Stimulated activated memory B cell treated with anti-CD40 and anti-IgM and Interleukin-4, amounts not matched to agents 10 μg/mL and 1 μg/mL and 100 μg/mL, for 72 hours (primary cell): Measurements from ENCODE around the gene ZSWIM8.
A peak's percentile ranks its signal among the peaks of the same experiment; 100 is the strongest.

Experiments
- ATAC-seq: fragments of 150-1000 bp; cut with Tn5 transposase; 2 replicates; pipeline ENCODE4 v1.10.0; 2021
- H3K27ac Mint-ChIP-seq: one replicate; pipeline ENCODE4 v1.8.0; 2022; ENCODE audit warnings: mild to moderate bottlenecking, mixed read lengths
- H3K27me3 Mint-ChIP-seq: one replicate; pipeline ENCODE4 v1.8.0; 2022; ENCODE audit warnings: mixed read lengths
- H3K36me3 Mint-ChIP-seq: one replicate; pipeline ENCODE4 v1.8.0; 2022; ENCODE audit warnings: mixed read lengths
- H3K4me1 Mint-ChIP-seq: one replicate; pipeline ENCODE4 v1.8.0; 2022; ENCODE audit warnings: mixed read lengths
- H3K4me3 Mint-ChIP-seq: one replicate; pipeline ENCODE4 v1.8.0; 2022; ENCODE audit warnings: mild to moderate bottlenecking, moderate library complexity, mixed read lengths
- H3K9me3 Mint-ChIP-seq: one replicate; pipeline ENCODE4 v1.8.0; 2022; ENCODE audit warnings: mixed read lengths

ZSWIM8 gene

GRCh38 chr10:73799899-73800559 lies 14.6 kb downstream of the ZSWIM8 start:
- Mint-ChIP-seq H3K4me1 (peaks cover 18% of the 10 kb centered on the region), H3K27me3 (no peaks in the 10 kb centered on the region), H3K4me3 (no peak overlapping the region), H3K36me3 (peaks cover 61% of the 10 kb centered on the region), H3K27ac (no peak overlapping the region), H3K9me3 (no peaks in the 10 kb centered on the region)
- ATAC-seq = no peak

DNA sequence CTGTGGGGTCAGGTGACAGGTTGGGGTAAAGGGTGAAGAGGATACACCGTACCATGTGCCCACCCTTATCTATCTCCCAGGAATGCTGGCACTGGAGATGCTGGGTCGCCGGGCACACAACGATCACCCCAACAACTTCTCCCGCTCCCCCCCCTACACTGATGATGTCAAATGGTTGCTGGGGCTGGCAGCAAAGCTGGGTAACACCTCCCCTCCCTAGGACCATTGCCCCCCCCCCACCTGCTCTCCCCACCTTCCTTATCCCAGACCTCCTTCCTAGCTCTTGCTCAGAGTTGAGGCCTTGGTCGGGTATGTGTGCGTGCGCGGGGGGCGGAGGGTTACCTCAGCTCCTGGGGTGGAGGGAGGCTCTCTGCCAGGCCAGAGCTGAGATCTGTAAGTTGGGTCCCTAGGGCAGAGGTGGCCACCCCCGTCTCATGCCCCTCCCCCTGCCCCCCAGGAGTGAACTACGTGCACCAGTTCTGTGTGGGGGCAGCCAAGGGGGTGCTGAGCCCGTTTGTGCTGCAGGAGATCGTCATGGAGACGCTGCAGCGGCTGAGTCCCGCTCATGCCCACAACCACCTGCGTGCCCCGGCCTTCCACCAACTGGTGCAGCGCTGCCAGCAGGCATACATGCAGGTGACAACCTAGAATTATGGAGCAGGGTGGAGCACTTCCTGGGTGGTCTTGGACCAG lies 15.3 kb downstream of the ZSWIM8 start:
- ATAC-seq = no peak
- Mint-ChIP-seq H3K9me3 (no peaks in the 10 kb centered on the region), H3K36me3 (peaks cover 57% of the 10 kb centered on the region), H3K4me3 (no peak overlapping the region), H3K27ac (no peak overlapping the region), H3K4me1 (peaks cover 20% of the 10 kb centered on the region), H3K27me3 (no peaks in the 10 kb centered on the region)

DNA sequence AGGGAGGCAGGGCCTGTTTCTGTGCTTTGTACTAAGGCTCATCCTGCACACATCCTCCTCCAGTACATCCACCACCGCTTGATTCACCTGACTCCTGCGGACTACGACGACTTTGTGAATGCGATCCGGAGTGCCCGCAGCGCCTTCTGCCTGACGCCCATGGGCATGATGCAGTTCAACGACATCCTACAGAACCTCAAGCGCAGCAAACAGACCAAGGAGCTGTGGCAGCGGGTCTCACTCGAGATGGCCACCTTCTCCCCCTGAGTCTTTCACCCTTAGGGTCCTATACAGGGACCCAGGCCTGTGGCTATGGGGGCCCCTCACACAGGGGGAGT lies 15.8 kb downstream of the ZSWIM8 start:
- H3K4me1 Mint-ChIP-seq = peaks cover 25% of the 10 kb centered on the region
- H3K27me3 Mint-ChIP-seq = no peaks in the 10 kb centered on the region
- no peak overlapping the region for H3K4me3 Mint-ChIP-seq
- no peaks in the 10 kb centered on the region for H3K9me3 Mint-ChIP-seq
- no peak overlapping the region for H3K27ac Mint-ChIP-seq
- peaks cover 57% of the 10 kb centered on the region for H3K36me3 Mint-ChIP-seq
- no peak for ATAC-seq

GRCh38 chr10:73802276-73802991 lies 17.0 kb downstream of the ZSWIM8 start:
- H3K27ac Mint-ChIP-seq = peak overlapping the region; percentile 80
- no peak for ATAC-seq
- no peaks in the 10 kb centered on the region for H3K9me3 Mint-ChIP-seq
- peaks cover 59% of the 10 kb centered on the region for H3K36me3 Mint-ChIP-seq
- H3K4me1 Mint-ChIP-seq = peaks cover 37% of the 10 kb centered on the region
- H3K4me3 Mint-ChIP-seq = no peak overlapping the region
- no peaks in the 10 kb centered on the region for H3K27me3 Mint-ChIP-seq

- ATAC-seq = peak; percentile 87
- Mint-ChIP-seq H3K4me1 (peaks cover 51% of the 10 kb centered on the region), H3K4me3 (peak overlapping the region; percentile 21), H3K27me3 (no peaks in the 10 kb centered on the region), H3K27ac (peak overlapping the region; percentile 80), H3K9me3 (no peaks in the 10 kb centered on the region), H3K36me3 (peaks cover 54% of the 10 kb centered on the region)
These were observed 18.4 kb downstream of the ZSWIM8 start for GRCh38 chr10:73803680-73804286.

DNA sequence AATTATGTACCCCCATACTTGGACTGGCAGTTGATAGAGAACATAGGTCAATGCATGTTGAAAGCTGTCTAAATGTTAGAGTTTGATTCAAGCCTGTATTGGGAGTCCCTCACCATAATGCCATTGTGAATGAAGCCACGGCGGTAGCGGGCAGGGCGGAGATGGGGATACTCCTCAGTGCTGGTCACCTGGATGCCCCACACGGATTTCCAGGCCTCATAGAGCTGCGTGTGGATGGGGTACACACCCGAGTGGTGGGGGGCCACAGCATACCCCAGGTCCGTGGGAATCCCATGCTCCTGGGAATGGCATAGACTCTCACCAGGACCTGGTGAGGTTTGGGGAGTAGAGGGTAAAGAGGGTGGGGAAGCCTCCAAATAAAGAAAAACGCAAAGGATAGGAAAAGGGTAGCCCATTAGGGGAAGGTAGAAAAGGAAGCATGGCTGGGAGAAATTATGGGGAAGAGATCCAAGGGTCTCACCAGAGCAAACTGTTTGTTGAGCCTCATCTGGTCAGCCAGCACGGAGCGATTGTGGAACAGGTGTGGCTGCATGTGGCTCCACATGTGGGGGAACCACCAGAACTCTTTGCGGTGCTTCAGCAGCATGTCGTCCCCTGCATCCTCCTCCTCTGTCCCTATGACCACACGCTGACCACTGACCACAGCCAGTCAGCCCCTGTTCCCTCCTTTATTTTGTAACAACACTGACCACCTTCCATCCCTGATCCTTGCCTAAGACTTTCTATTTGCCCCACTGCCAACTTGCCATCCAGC lies 21.0 kb downstream of the ZSWIM8 start:
- Mint-ChIP-seq H3K9me3 (no peaks in the 10 kb centered on the region), H3K4me1 (peaks cover 70% of the 10 kb centered on the region), H3K27ac (peak overlapping the region; percentile 19), H3K27me3 (no peaks in the 10 kb centered on the region), H3K36me3 (peaks cover 47% of the 10 kb centered on the region), H3K4me3 (no peak overlapping the region)
- no peak for ATAC-seq

DNA sequence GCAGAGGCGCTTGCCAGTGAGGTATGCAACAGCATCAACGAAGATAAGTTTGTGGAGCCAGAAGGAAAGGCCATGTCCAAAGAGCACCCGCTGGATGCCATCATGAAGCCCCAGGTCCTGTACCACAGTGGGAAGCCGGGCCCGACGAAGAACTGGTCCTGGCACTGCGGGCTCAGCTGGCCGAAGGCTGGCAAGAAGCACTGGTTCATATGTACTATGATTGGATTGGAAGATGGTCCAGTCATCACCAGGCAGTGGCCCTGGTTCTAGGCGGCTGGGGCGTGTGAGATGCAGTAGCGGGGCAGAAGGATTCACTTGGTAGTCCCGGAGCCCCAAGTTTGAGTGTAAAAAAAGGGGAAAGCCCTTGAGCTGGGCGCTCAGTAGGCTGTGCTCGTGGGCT lies 22.1 kb downstream of the ZSWIM8 start:
- Mint-ChIP-seq H3K4me3 (no peak overlapping the region), H3K27me3 (no peaks in the 10 kb centered on the region), H3K36me3 (peaks cover 43% of the 10 kb centered on the region), H3K4me1 (peaks cover 70% of the 10 kb centered on the region), H3K27ac (peak overlapping the region; percentile 19), H3K9me3 (no peaks in the 10 kb centered on the region)
- ATAC-seq = no peak

- Mint-ChIP-seq H3K4me1 (peaks cover 65% of the 10 kb centered on the region), H3K27ac (no peak overlapping the region), H3K36me3 (peaks cover 42% of the 10 kb centered on the region), H3K4me3 (no peak overlapping the region), H3K9me3 (no peaks in the 10 kb centered on the region), H3K27me3 (no peaks in the 10 kb centered on the region)
- no peak for ATAC-seq
These were observed 22.8 kb downstream of the ZSWIM8 start for GRCh38 chr10:73808021-73808815.

DNA sequence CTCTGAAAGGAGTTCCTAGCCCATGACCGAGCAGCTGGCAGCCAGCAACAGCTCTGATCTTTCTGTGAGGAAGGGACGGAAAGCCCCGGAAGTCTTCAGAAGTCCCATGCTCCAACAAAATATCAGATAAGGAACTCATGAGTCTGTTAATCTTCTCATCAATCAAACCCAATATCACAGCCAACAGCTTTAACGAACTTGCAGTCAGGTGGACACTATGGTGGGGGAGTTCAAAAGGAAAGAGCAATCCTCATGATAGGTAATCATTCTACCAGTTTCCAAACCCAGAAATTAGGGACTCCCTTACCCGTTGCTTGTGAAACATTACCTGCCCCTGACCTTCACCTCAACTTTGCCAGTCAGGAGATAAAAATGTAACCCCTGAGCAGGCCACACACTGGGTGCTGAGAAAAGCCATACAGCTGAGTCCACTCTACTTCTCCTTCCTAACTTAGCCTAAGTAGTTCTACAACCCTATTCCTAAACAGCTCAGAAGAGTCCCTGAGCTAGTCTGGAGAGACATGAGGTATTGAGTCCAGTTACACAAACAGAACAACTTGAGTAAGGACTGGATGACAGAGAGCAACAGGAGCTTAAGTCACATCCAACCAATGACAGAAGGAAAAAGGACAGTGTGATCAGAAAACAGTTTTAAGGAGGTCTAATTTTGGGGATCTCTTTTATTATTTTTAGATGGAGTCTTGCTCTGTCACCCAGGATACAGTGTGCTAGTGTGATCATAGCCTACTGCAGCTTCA lies 23.8 kb downstream of the ZSWIM8 start:
- no peak overlapping the region for H3K27ac Mint-ChIP-seq
- H3K36me3 Mint-ChIP-seq = peaks cover 39% of the 10 kb centered on the region
- no peaks in the 10 kb centered on the region for H3K27me3 Mint-ChIP-seq
- H3K4me1 Mint-ChIP-seq = peaks cover 54% of the 10 kb centered on the region
- no peak for ATAC-seq
- no peak overlapping the region for H3K4me3 Mint-ChIP-seq
- no peaks in the 10 kb centered on the region for H3K9me3 Mint-ChIP-seq

- Mint-ChIP-seq H3K36me3 (peaks cover 45% of the 10 kb centered on the region), H3K27me3 (no peaks in the 10 kb centered on the region), H3K4me3 (peak overlapping the region; percentile 89), H3K4me1 (peaks cover 52% of the 10 kb centered on the region), H3K27ac (peak overlapping the region; percentile 79), H3K9me3 (no peaks in the 10 kb centered on the region)
- no peak for ATAC-seq
These were observed 24.9 kb downstream of the ZSWIM8 start for GRCh38 chr10:73810358-73810734.

DNA sequence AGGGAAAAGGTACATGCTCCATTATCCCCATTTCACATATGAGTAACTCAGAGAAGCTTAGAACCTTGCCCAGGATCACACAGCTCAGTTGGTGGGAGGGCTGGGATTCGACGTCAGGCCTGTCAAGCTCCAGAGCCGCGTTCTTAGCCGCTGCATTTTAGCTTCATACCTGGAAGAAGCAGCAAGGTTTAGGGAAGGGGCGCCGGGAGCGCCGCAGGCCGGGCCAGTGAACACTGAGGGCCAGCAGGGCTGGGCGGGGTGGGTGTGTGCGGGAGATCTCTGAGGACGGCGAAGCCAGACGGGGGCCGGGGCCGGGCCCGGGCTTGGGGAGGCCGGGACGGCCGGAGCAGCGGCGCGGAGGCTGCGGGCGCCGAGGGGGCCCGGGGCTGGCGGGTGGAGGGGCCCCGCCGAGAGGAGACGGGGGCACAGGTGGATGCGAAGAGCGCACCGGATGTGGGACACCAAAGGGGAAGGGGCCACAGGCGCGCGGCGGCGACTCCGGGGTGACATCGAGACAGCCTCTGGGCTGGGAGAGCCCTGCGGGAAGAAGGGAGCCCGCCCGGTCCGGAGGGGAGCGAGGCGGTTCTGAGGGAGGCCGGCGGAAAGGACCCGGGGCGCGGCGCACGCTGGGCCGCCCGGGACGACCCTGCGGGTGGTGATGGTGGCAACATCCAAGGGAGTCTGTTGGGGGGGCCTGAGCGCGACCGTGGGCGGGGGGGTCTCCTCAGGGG lies 25.5 kb downstream of the ZSWIM8 start:
- peak overlapping the region; percentile 79 for H3K27ac Mint-ChIP-seq
- H3K27me3 Mint-ChIP-seq = no peaks in the 10 kb centered on the region
- H3K9me3 Mint-ChIP-seq = no peaks in the 10 kb centered on the region
- H3K36me3 Mint-ChIP-seq = peaks cover 40% of the 10 kb centered on the region
- H3K4me1 Mint-ChIP-seq = peaks cover 48% of the 10 kb centered on the region
- peak overlapping the region; percentile 89 for H3K4me3 Mint-ChIP-seq
- ATAC-seq = peak; percentile 60

DNA sequence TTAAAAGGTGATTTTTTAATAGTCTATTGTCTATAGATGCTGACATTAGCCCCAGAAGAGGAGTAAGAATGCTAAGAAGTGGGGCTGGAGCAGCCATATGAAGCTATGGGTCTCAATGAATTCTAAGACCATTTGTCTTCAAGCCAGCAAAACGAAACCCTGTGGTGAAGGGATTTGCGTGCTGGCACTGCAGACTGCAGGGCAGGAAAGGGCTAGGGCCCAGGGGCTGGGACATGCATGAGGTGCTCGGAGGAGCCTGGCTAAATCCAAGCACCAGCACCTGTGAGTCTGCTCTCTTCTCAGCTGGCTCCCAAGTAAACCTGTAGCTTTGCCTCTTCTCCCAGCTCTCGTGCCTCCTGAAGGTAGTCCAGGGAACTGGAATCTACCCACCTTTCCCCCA lies 27.3 kb downstream of the ZSWIM8 start:
- Mint-ChIP-seq H3K9me3 (no peaks in the 10 kb centered on the region), H3K27ac (peak overlapping the region; percentile 79), H3K36me3 (peaks cover 31% of the 10 kb centered on the region), H3K27me3 (no peaks in the 10 kb centered on the region), H3K4me3 (no peak overlapping the region), H3K4me1 (peaks cover 30% of the 10 kb centered on the region)
- ATAC-seq = no peak

DNA sequence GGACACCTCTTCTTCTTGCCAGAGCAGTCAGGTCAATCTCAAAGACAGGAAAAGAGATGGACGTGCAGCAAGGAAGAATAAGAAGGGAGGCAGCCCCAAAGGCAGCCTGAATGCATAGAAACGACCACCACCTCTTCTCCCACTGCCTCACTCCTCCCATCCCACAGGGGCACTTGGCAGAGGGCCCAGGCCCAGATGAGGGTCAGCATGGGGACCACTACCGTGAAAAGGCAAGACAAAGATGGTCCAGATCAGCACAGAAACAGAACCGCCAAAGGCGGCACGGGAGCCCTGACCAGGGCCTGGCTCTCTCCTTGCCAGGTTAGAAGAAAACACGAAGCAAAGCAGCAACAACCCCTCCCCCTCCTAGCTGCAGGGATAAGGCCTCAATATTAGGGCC lies 27.9 kb downstream of the ZSWIM8 start:
- Mint-ChIP-seq H3K27me3 (no peaks in the 10 kb centered on the region), H3K4me1 (peaks cover 24% of the 10 kb centered on the region), H3K9me3 (no peaks in the 10 kb centered on the region), H3K36me3 (peaks cover 29% of the 10 kb centered on the region), H3K4me3 (no peak overlapping the region), H3K27ac (no peak overlapping the region)
- ATAC-seq = no peak
